Measurements from ENCODE around the gene RAB11FIP3. TPM values are rescaled to one million over a fixed set of nuclear protein-coding genes. Genes with fewer than 3 reads are reported as not detected.

The RAB11FIP3 gene
- total and polyA plus RNA-seq, 7 experiments from 2014 or later = 0.71 to 53.0 (median 43.3) TPM

- no peaks in the 10 kb centered on the region for H3K9me3 Mint-ChIP-seq
- no peaks in the 10 kb centered on the region for H3K36me3 Mint-ChIP-seq
- ChIA-PET POLR2A (interaction anchor here (10.9 kb wide), 1 partner anchor 16 kb away, joined by 120 read pairs; the partner anchor contains the start of gene PGAP6), CTCF (no interaction called here)
- no peak overlapping the region for H3K27ac ChIP-seq (ENCODE audit: low read depth, low read length)
- ATAC-seq (peak; percentile 15), DNase-seq (peak in 5 of 9 donors; percentile 22 to 52 (median 38))
- peak overlapping the region; percentile 42 to 80 (median 71) for H3K27ac Mint-ChIP-seq
- no peaks in the 10 kb centered on the region for H3K9me3 ChIP-seq (ENCODE audit: control insufficient read depth in 2 of 3, low read length in 3 of 3)
- intact Hi-C loops (cut with micrococcal nuclease) = loop anchor here in 1 of 2 donors (1.0 kb wide), 1 partner anchor 16 kb away; no protein-coding TSS in a partner anchor
- no peak overlapping the region for H3K4me3 ChIP-seq (ENCODE audit: low read length)
- H3K4me1 Mint-ChIP-seq = peaks cover 15 to 32% (median 20%) of the 10 kb centered on the region in 7 donors
- H3K27me3 ChIP-seq (ENCODE audit: control insufficient read depth in 2 of 2, insufficient read depth in 2 of 2, low read length in 2 of 2) = no peaks in the 10 kb centered on the region
- H3K4me1 ChIP-seq (ENCODE audit: control insufficient read depth in 2 of 2, insufficient read depth in 2 of 2, low read length in 2 of 2) = peaks cover 0 to 10% of the 10 kb centered on the region in 2 donors
- H3K36me3 ChIP-seq (ENCODE audit: control insufficient read depth in 2 of 3, insufficient read depth in 3 of 3, low read length in 3 of 3) = no peaks in the 10 kb centered on the region
- H3K27me3 Mint-ChIP-seq = peaks cover 0 to 12% (median 0%) of the 10 kb centered on the region in 5 donors
- peak overlapping the region; percentile 54 to 92 (median 72) for H3K4me3 Mint-ChIP-seq
These were observed 27.6 kb upstream of the RAB11FIP3 start for GRCh38 chr16:397736-398332.

- Histone ChIP-seq H3K9me3 (ENCODE audit: control insufficient read depth in 2 of 3, low read length in 3 of 3) (no peaks in the 10 kb centered on the region), H3K4me3 (ENCODE audit: low read length) (no peak overlapping the region), H3K27ac (ENCODE audit: low read depth, low read length) (no peak overlapping the region), H3K36me3 (ENCODE audit: control insufficient read depth in 2 of 3, insufficient read depth in 3 of 3, low read length in 3 of 3) (no peaks in the 10 kb centered on the region), H3K27me3 (ENCODE audit: control insufficient read depth in 2 of 2, insufficient read depth in 2 of 2, low read length in 2 of 2) (no peaks in the 10 kb centered on the region), H3K4me1 (ENCODE audit: control insufficient read depth in 2 of 2, insufficient read depth in 2 of 2, low read length in 2 of 2) (peaks cover 0 to 10% of the 10 kb centered on the region in 2 donors)
- Mint-ChIP-seq H3K36me3 (no peaks in the 10 kb centered on the region), H3K27ac (peak overlapping the region in 8 of 9 donors; percentile 48 to 83 (median 76)), H3K9me3 (no peaks in the 10 kb centered on the region), H3K4me3 (peak overlapping the region; percentile 54 to 92 (median 72)), H3K4me1 (peaks cover 15 to 30% (median 20%) of the 10 kb centered on the region in 7 donors), H3K27me3 (peaks cover 0 to 12% (median 0%) of the 10 kb centered on the region in 5 donors)
- no peak for ATAC-seq
- intact Hi-C loops (cut with micrococcal nuclease) = no loop called here
- no peak for DNase-seq
- CTCF ChIA-PET = no interaction called here
- POLR2A ChIA-PET = interaction anchor here (1.0 to 10.9 kb wide), 2 partner anchors 17 to 49 kb away, joined by 3 to 120 read pairs; partner anchors contain the start of gene PGAP6
These were observed 26.7 kb upstream of the RAB11FIP3 start for GRCh38 chr16:398561-399339.

DNA sequence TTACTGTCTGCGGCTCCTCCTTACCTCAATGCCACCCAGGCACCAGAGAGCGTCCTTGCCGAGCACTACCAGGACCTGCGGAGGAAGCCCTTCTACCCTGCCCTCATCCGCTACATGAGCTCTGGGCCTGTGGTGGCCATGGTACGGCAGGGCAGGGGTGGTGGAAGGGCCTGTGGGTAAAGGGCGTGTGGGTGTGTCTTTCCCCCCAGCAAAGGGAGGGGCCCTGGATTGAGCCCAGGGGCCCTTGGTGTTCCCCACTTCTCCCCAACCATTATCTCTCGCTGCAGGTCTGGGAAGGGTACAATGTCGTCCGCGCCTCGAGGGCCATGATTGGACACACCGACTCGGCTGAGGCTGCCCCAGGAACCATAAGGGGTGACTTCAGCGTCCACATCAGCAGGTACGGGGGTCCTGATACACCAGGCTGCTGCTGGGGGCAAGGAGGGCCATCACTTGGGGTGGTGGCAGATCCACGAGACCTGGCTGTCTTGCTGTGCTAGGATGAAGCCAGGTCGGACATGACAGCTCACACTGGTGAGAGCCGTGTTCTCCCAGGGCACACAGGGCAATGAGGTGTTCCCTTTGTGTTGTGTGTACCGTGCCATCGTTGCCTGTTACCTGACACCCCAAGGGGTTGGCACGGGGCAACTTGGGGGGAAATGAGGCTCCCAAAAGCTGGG, 26.0 kb upstream of the RAB11FIP3 start:
- Mint-ChIP-seq H3K4me1 (peaks cover 15 to 30% (median 20%) of the 10 kb centered on the region in 7 donors), H3K36me3 (no peaks in the 10 kb centered on the region), H3K4me3 (peak overlapping the region in 6 of 10 donors; percentile 30 to 92 (median 71)), H3K27ac (peak overlapping the region in 5 of 9 donors; percentile 31 to 83 (median 82)), H3K27me3 (peaks cover 0 to 12% (median 0%) of the 10 kb centered on the region in 5 donors), H3K9me3 (no peaks in the 10 kb centered on the region)
- no peak for DNase-seq
- ChIA-PET POLR2A (interaction anchor here (0.9 to 10.9 kb wide), 4 partner anchors 17 to 50 kb away, joined by 3 to 120 read pairs (median 6); partner anchors contain the start of genes MRPL28 and PGAP6), CTCF (interaction anchor here (1.2 kb wide), 1 partner anchor 11 kb away, joined by 3 read pairs; no protein-coding TSS in a partner anchor)
- H3K4me3 ChIP-seq (ENCODE audit: low read length) = no peak overlapping the region
- intact Hi-C loops (cut with micrococcal nuclease) = loop anchor here (2.0 to 10.0 kb wide), 7 partner anchors 17 to 341 kb away; partner anchors contain the start of genes AXIN1 (in 1 of the 2), CAPN15 (in 1 of the 2), CIAO3 (in 1 of the 2) and METTL26 (in 1 of the 2)
- H3K27me3 ChIP-seq (ENCODE audit: control insufficient read depth in 2 of 2, insufficient read depth in 2 of 2, low read length in 2 of 2) = no peaks in the 10 kb centered on the region
- no peak overlapping the region for H3K27ac ChIP-seq (ENCODE audit: low read depth, low read length)
- ATAC-seq = no peak
- peaks cover 0 to 10% of the 10 kb centered on the region in 2 donors for H3K4me1 ChIP-seq (ENCODE audit: control insufficient read depth in 2 of 2, insufficient read depth in 2 of 2, low read length in 2 of 2)
- H3K36me3 ChIP-seq (ENCODE audit: control insufficient read depth in 2 of 3, insufficient read depth in 3 of 3, low read length in 3 of 3) = no peaks in the 10 kb centered on the region
- H3K9me3 ChIP-seq (ENCODE audit: control insufficient read depth in 2 of 3, low read length in 3 of 3) = no peaks in the 10 kb centered on the region

GRCh38 chr16:400061-400591, 25.3 kb upstream of the RAB11FIP3 start:
- Mint-ChIP-seq H3K27me3 (peaks cover 0 to 12% (median 0%) of the 10 kb centered on the region in 5 donors), H3K4me1 (peaks cover 15 to 30% (median 20%) of the 10 kb centered on the region in 7 donors), H3K4me3 (peak overlapping the region; percentile 84 to 92 (median 89)), H3K36me3 (no peaks in the 10 kb centered on the region), H3K27ac (peak overlapping the region; percentile 81 to 97 (median 94)), H3K9me3 (no peaks in the 10 kb centered on the region)
- peaks cover 0 to 10% of the 10 kb centered on the region in 2 donors for H3K4me1 ChIP-seq (ENCODE audit: control insufficient read depth in 2 of 2, insufficient read depth in 2 of 2, low read length in 2 of 2)
- no peaks in the 10 kb centered on the region for H3K9me3 ChIP-seq (ENCODE audit: control insufficient read depth in 2 of 3, low read length in 3 of 3)
- DNase-seq (no peak), ATAC-seq (no peak)
- H3K27me3 ChIP-seq (ENCODE audit: control insufficient read depth in 2 of 2, insufficient read depth in 2 of 2, low read length in 2 of 2) = no peaks in the 10 kb centered on the region
- intact Hi-C loops (cut with micrococcal nuclease) = loop anchor here (2.0 to 10.0 kb wide), 7 partner anchors 17 to 341 kb away; partner anchors contain the start of genes AXIN1 (in 1 of the 2), CAPN15 (in 1 of the 2), CIAO3 (in 1 of the 2) and METTL26 (in 1 of the 2)
- POLR2A ChIA-PET = interaction anchor here (0.5 to 10.9 kb wide), 8 partner anchors 8 to 170 kb away, joined by 3 to 120 read pairs (median 5); partner anchors contain the start of genes LUC7L, MRPL28 and PGAP6
- no peaks in the 10 kb centered on the region for H3K36me3 ChIP-seq (ENCODE audit: control insufficient read depth in 2 of 3, insufficient read depth in 3 of 3, low read length in 3 of 3)
- CTCF ChIA-PET = interaction anchor here (1.2 to 1.7 kb wide), 2 partner anchors 8 to 12 kb away, joined by 3 to 6 read pairs; no protein-coding TSS in a partner anchor
- peak overlapping the region; percentile 82 for H3K27ac ChIP-seq (ENCODE audit: low read depth, low read length)
- H3K4me3 ChIP-seq (ENCODE audit: low read length) = peak overlapping the region; percentile 86

DNA sequence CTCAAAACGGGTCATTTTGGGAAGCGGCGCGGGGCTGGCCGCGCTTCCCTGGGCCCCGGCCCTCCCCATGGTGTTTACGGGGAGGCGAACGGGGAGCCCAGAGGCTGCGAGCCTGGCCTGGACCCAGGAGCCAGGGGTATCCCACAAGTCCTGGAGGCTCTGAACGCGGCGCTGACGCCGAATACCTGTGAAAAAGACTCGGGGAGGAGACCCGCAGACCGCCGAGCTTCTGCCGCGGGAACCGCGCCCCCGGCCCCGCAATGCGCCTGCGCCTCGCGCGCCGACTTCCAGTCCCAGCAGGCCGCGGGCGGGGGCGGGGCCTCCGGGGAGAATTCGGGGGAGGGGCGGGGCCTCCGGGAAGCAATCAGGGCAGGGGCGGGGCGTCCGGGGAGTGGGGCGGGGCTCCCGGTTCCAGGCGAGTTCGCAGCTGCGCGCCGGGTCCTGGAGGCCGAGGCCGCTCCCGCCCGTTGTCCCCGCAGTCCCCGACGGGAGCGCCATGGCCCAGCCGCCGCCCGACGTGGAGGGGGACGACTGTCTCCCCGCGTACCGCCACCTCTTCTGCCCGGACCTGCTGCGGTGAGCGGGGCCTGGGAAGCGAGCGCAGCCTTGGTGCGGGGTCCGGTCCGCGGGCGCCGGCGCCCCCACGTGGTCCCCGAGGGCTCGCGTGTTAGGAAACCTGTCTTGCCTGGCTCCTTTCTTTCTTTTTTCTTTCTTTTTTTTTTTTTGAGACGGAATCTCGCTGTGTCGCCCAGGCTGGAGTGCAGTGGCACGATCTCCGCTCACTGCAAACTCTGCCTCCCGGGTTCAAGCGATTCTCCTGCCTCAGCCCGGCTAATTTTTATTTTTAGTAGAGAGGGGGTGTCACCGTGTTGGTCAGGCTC, 23.7 kb upstream of the RAB11FIP3 start, which contains the start of gene DECR2:
Gene DECR2 (plus strand): TSS at position 418 of the 881 bp plus-strand sequence. CDS start 79 bp downstream, at position 497.
- peaks cover 0 to 1% (median 0%) of the 10 kb centered on the region in 5 donors for H3K27me3 Mint-ChIP-seq
- peak within 1 kb of the TSS; percentile 84 to 92 (median 89) for H3K4me3 Mint-ChIP-seq
- H3K9me3 Mint-ChIP-seq = no peaks in the 10 kb centered on the region
- H3K27ac ChIP-seq (ENCODE audit: low read depth, low read length) = peak within 1 kb of the TSS; percentile 82
- H3K4me3 ChIP-seq (ENCODE audit: low read length) = peak within 1 kb of the TSS; percentile 86
- CTCF ChIA-PET = interaction anchor here (0.7 to 1.7 kb wide), 3 partner anchors 9 to 179 kb away, joined by 3 to 6 read pairs (median 3); no protein-coding TSS in a partner anchor
- H3K36me3 ChIP-seq (ENCODE audit: control insufficient read depth in 2 of 3, insufficient read depth in 3 of 3, low read length in 3 of 3) = no peaks in the 10 kb centered on the region
- peaks cover 0 to 5% of the 10 kb centered on the region in 2 donors for H3K4me1 ChIP-seq (ENCODE audit: control insufficient read depth in 2 of 2, insufficient read depth in 2 of 2, low read length in 2 of 2)
- ATAC-seq (peak; percentile 94), DNase-seq (peak; percentile 89 to 98 (median 95))
- no peaks in the 10 kb centered on the region for H3K9me3 ChIP-seq (ENCODE audit: control insufficient read depth in 2 of 3, low read length in 3 of 3)
- POLR2A ChIA-PET = interaction anchor here (0.6 to 10.9 kb wide), 8 partner anchors 10 to 221 kb away, joined by 3 to 120 read pairs (median 6); partner anchors contain the start of genes MRPL28, PGAP6 and RAB11FIP3
- H3K27me3 ChIP-seq (ENCODE audit: control insufficient read depth in 2 of 2, insufficient read depth in 2 of 2, low read length in 2 of 2) = no peaks in the 10 kb centered on the region
- intact Hi-C loops (cut with micrococcal nuclease) = loop anchor here (1.0 to 10.0 kb wide), 16 partner anchors 9 to 339 kb away; partner anchors contain the start of genes METTL26 (in 2 of the 2), RAB11FIP3 (in 2 of the 2), AXIN1 (in 1 of the 2) and CAPN15 (in 1 of the 2)
- peak within 1 kb of the TSS; percentile 81 to 97 (median 94) for H3K27ac Mint-ChIP-seq
- H3K36me3 Mint-ChIP-seq = no peaks in the 10 kb centered on the region
- H3K4me1 Mint-ChIP-seq = peaks cover 10 to 21% (median 11%) of the 10 kb centered on the region in 7 donors
